Measurements from ENCODE around the gene PCNX2.

Gene PCNX2

GRCh38 chr1:233315718-233316301 lies 20.3 kb upstream of the PCNX2 start:
- no peak overlapping the region for H3K27ac ChIP-seq
- TF ChIP-seq ZFX (IDR thresholded peaks at IDR 0.05; ENCODE audit: borderline replicate concordance) = no peak
- TF ChIP-seq CTCF (IDR thresholded peaks at IDR 0.05) = no peak

- TF ChIP-seq ZFX (IDR thresholded peaks at IDR 0.05; ENCODE audit: borderline replicate concordance) (no peak), CTCF (IDR thresholded peaks at IDR 0.05) (no peak)
- H3K27ac ChIP-seq = no peak overlapping the region
These were observed 18.1 kb upstream of the PCNX2 start for GRCh38 chr1:233313434-233314155.

- TF ChIP-seq ZFX (IDR thresholded peaks at IDR 0.05; ENCODE audit: borderline replicate concordance) (no peak), CTCF (IDR thresholded peaks at IDR 0.05) (peak; percentile 96)
- no peak overlapping the region for H3K27ac ChIP-seq
These were observed 9.1 kb upstream of the PCNX2 start for GRCh38 chr1:233304489-233305102.

- no peak overlapping the region for H3K27ac ChIP-seq
- TF ChIP-seq ZFX (IDR thresholded peaks at IDR 0.05; ENCODE audit: borderline replicate concordance) (no peak), CTCF (IDR thresholded peaks at IDR 0.05) (no peak)
These were observed 4.8 kb upstream of the PCNX2 start for GRCh38 chr1:233300326-233300725.

- H3K27ac ChIP-seq = no peak overlapping the region
- no peak for TF ChIP-seq CTCF (IDR thresholded peaks at IDR 0.05)
- no peak for TF ChIP-seq ZFX (IDR thresholded peaks at IDR 0.05; ENCODE audit: borderline replicate concordance)
These were observed 3.9 kb upstream of the PCNX2 start for GRCh38 chr1:233299450-233299849.

GRCh38 chr1:233295975-233296322 lies 424 bp upstream of the PCNX2 start:
- TF ChIP-seq CTCF (IDR thresholded peaks at IDR 0.05) (no peak), ZFX (IDR thresholded peaks at IDR 0.05; ENCODE audit: borderline replicate concordance) (no peak)
- no peak overlapping the region for H3K27ac ChIP-seq

- no peak overlapping the region for H3K27ac ChIP-seq
- TF ChIP-seq CTCF (IDR thresholded peaks at IDR 0.05) (no peak), ZFX (IDR thresholded peaks at IDR 0.05; ENCODE audit: borderline replicate concordance) (no peak)
These were observed 650 bp downstream of the PCNX2 start for GRCh38 chr1:233294913-233295236.

Measured in 22Rv1 (cell line).